GM23248 (cell line): ENCODE measurements around the gene PARP9.

Source experiments
- EZH2 ChIP-seq: fragments of 200-600 bp; sonication (generic); IDR thresholded peaks from 2 replicates; pipeline ENCODE4 v1.6.1; 2018; ENCODE audit warnings: antibody characterized with exemption, mild to moderate bottlenecking; ENCODE audit not compliant: insufficient read depth, poor library complexity, severe bottlenecking
- EZH2phosphoT487 ChIP-seq: fragments of 200-600 bp; sonication (generic); IDR thresholded peaks from 2 replicates; pipeline ENCODE4 v1.6.1; 2018; ENCODE audit warnings: antibody characterized with exemption, moderate library complexity, mild to moderate bottlenecking, low read depth; ENCODE audit not compliant: insufficient read depth

GRCh38 chr3:122535964-122536631, 28.0 kb downstream of the PARP9 start:
- no peak for TF ChIP-seq EZH2phosphoT487
- no peak for TF ChIP-seq EZH2
